Activated naive CD4-positive, alpha-beta T cell treated with anti-CD3 and anti-CD28 coated beads, Interleukin-2, amount 10 ng/mL, durations not matched to agents 7 days and 5 days (primary cell): ENCODE measurements around the gene MS4A10.

ENCODE experiments used
- CTCF ChIA-PET: fragments of 350-600 bp; sonication (Branson Sonifier 250); formaldehyde crosslinking; loops from one replicate; lab custom pipeline; 2021; ENCODE audit warnings: antibody characterized with exemption; lab: Charles Lee
- DNase-seq: peaks from one replicate; pipeline ENCODE4 v3.0.0-alpha.2; 2020
- H3K27ac Mint-ChIP-seq: one replicate; pipeline ENCODE4 v1.8.0; 2021; ENCODE audit warnings: mild to moderate bottlenecking, moderate library complexity, mixed read lengths
- H3K27me3 Mint-ChIP-seq: one replicate; pipeline ENCODE4 v1.8.0; 2021; ENCODE audit warnings: mild to moderate bottlenecking, mixed read lengths
- H3K36me3 Mint-ChIP-seq: one replicate; pipeline ENCODE4 v1.8.0; 2021; ENCODE audit warnings: mixed read lengths
- H3K4me1 Mint-ChIP-seq: one replicate; pipeline ENCODE4 v1.8.0; 2021; ENCODE audit warnings: mixed read lengths
- H3K4me3 Mint-ChIP-seq: one replicate; pipeline ENCODE4 v1.8.0; 2021; ENCODE audit warnings: mild to moderate bottlenecking, moderate library complexity, mixed read lengths
- H3K9me3 Mint-ChIP-seq: one replicate; pipeline ENCODE4 v1.8.0; 2021; ENCODE audit warnings: mixed read lengths

MS4A10 gene

DNA sequence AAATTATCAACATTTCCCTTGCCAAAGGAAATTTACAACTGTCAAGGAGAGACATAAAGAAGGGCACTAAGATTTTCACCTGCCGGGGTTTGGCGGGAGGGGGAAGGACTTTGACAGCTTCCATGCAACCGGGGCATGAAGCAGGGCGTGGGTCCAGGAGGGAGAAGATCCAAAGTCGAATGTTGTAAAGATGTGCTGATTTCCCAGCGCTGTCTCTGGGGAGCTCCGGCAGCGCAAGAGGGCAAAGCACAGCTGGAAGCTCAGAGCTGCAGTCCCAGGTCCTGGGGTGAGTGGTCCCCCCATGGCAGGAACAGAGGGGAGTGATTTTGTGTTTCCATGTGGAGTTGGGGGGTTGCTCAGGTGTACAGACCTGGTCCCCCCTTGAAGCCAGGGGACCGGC, at the start of gene MS4A10:
Gene MS4A10 (plus strand): TSS at position 198 of the 400 bp plus-strand sequence. CDS start 5,003 bp downstream, outside the sequence.
- Mint-ChIP-seq H3K4me1 (no peaks in the 10 kb centered on the region), H3K9me3 (no peaks in the 10 kb centered on the region), H3K36me3 (no peaks in the 10 kb centered on the region), H3K4me3 (no peak within 1 kb of the TSS), H3K27ac (peak within 1 kb of the TSS; percentile 22), H3K27me3 (peaks cover 7% of the 10 kb centered on the region)
- DNase-seq, result no peak
- CTCF ChIA-PET, result interaction anchor here (1.5 kb wide), 1 partner anchor 10 kb away, joined by 4 read pairs; no protein-coding TSS in a partner anchor

DNA sequence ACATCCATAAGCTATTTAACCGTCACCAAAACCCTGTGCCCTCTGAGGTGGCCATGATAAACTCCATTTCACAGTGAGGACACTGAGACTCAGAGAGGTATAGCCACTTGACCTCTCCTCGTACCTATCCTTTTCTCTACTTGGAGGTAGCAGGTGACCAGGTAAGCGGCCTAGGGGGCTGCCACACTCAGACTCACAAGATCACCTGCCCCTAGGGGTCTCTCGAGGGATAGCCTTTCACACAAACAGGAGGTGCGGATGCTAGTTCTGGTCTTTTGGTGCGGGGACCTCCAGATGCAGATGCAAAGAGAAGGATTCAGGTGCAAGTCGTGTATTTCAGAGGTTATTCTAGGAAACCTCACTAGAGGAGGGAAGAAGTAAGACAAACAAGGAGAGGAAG, 46.0 kb upstream of the MS4A10 start:
- Mint-ChIP-seq H3K4me1 (no peaks in the 10 kb centered on the region), H3K36me3 (no peaks in the 10 kb centered on the region), H3K27me3 (peaks cover 4% of the 10 kb centered on the region), H3K9me3 (no peaks in the 10 kb centered on the region), H3K27ac (no peak overlapping the region), H3K4me3 (no peak overlapping the region)
- CTCF ChIA-PET, result no interaction called here
- DNase-seq, result no peak

DNA sequence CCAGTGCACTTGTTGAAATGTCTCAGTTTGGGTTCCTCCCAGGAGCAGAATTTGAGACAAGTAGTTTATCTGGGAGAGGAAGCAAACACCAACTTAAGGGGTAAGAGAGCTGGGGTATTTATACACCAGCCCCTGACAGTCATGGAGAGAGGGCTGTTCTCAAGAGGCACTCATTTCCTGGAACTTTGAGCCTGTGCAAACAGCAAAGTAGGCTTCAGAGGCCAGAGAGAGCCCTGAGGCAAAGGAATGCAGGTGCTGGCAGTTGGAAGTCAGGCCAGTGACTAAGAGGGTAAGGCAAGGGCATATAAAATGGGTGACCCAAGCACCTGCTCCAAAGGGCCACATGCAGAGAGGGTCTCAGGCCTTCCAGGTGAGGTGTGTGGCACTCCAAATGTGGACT, 44.6 kb upstream of the MS4A10 start:
- Mint-ChIP-seq H3K27me3 (peaks cover 4% of the 10 kb centered on the region), H3K27ac (no peak overlapping the region), H3K9me3 (no peaks in the 10 kb centered on the region), H3K36me3 (no peaks in the 10 kb centered on the region), H3K4me3 (no peak overlapping the region), H3K4me1 (no peaks in the 10 kb centered on the region)
- CTCF ChIA-PET, result no interaction called here
- DNase-seq, result no peak

DNA sequence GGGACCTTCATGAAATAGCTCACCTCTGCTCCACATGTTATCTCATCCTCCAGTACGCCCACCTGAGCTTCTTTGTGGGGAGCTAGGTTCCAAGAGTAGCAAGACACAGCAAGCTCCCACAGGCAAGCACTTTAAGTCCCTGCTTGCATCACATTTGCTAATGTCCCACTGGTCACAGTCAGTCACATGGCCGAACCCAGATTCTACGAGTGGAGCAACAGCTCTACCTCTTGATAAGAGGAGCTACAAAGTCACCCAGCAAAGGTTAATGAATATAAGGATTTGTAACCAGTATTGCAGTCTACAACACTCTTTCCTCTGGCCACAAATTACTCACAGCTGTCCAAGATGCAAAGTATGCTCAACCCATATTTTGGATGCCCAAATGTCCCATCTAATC, 43.7 kb upstream of the MS4A10 start:
- Mint-ChIP-seq H3K4me1 (no peaks in the 10 kb centered on the region), H3K27ac (no peak overlapping the region), H3K36me3 (no peaks in the 10 kb centered on the region), H3K4me3 (no peak overlapping the region), H3K9me3 (no peaks in the 10 kb centered on the region), H3K27me3 (peaks cover 4% of the 10 kb centered on the region)
- DNase-seq, result no peak
- CTCF ChIA-PET, result interaction anchor here (1.0 kb wide), 1 partner anchor 22 kb away, joined by 3 read pairs; no protein-coding TSS in a partner anchor

DNA sequence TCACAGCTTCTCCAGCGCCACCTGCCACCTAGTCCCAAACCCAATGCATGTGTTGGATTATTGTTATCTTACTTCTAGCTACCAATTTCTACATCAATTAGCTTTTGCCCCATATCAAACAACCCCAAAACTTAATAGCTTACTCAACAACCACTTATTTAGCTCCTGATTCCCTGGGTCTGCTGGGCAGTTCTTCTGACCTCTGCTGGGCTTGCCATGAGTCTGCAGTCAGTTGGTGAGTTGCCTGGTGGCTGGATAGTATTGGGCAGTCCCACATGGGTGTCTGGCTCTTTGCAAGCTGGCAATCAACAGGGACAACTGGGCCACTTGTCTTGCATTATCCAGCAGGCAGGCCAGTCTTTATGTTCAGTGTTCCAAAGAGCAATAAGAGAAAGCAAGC, 42.1 kb upstream of the MS4A10 start:
- peaks cover 4% of the 10 kb centered on the region for H3K9me3 Mint-ChIP-seq
- H3K4me3 Mint-ChIP-seq, result no peak overlapping the region
- no peak for DNase-seq
- peaks cover 4% of the 10 kb centered on the region for H3K27me3 Mint-ChIP-seq
- CTCF ChIA-PET, result no interaction called here
- no peaks in the 10 kb centered on the region for H3K36me3 Mint-ChIP-seq
- H3K4me1 Mint-ChIP-seq, result no peaks in the 10 kb centered on the region
- no peak overlapping the region for H3K27ac Mint-ChIP-seq

DNA sequence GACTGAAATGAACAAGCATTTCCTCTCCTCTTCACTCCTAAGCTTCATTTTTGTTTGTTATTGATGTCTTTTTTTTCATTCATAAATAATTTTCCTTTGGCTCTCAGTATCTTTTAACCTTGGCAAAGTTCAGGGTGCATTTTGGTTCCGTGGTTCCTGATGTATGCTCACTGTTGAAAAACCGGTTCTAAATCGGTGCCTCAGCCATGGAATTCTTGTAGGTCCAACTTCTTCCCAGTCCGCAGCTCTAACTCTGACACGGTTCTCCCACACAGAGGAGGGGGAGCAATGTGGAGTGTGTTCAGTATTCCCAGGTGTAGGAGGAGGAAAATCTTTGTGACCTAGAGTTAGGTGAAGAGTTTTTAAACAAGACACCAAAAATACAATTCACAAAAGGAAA, 41.0 kb upstream of the MS4A10 start:
- no peaks in the 10 kb centered on the region for H3K27me3 Mint-ChIP-seq
- H3K36me3 Mint-ChIP-seq, result no peaks in the 10 kb centered on the region
- no peak for DNase-seq
- H3K4me1 Mint-ChIP-seq, result no peaks in the 10 kb centered on the region
- peaks cover 4% of the 10 kb centered on the region for H3K9me3 Mint-ChIP-seq
- H3K27ac Mint-ChIP-seq, result no peak overlapping the region
- CTCF ChIA-PET, result no interaction called here
- no peak overlapping the region for H3K4me3 Mint-ChIP-seq

DNA sequence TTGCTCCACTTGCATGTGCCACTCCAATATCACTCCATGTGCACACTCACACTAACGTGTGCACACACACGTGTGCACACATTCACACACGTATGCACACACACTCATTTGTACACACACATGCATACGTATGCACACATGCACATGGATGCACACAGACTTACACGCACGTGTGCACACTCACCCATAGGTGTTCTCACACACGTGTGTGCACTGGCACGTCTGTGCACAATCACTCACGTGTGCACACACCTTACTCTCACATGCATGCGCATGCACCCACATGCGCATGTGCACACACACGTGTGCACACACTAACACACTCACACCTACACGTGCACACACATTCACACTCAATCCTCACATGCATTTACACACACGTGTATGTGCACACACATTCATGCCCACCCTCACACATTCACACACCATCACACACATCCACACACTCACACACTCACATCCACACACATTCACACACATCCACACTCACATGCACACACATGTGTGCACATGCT, 37.7 kb upstream of the MS4A10 start:
- peaks cover 4% of the 10 kb centered on the region for H3K9me3 Mint-ChIP-seq
- no peak overlapping the region for H3K27ac Mint-ChIP-seq
- no peaks in the 10 kb centered on the region for H3K36me3 Mint-ChIP-seq
- DNase-seq, result no peak
- H3K4me1 Mint-ChIP-seq, result no peaks in the 10 kb centered on the region
- peaks cover 5% of the 10 kb centered on the region for H3K27me3 Mint-ChIP-seq
- CTCF ChIA-PET, result interaction anchor here (1.0 kb wide), 1 partner anchor 9 kb away, joined by 4 read pairs; the partner anchor contains the start of gene MS4A15
- no peak overlapping the region for H3K4me3 Mint-ChIP-seq

DNA sequence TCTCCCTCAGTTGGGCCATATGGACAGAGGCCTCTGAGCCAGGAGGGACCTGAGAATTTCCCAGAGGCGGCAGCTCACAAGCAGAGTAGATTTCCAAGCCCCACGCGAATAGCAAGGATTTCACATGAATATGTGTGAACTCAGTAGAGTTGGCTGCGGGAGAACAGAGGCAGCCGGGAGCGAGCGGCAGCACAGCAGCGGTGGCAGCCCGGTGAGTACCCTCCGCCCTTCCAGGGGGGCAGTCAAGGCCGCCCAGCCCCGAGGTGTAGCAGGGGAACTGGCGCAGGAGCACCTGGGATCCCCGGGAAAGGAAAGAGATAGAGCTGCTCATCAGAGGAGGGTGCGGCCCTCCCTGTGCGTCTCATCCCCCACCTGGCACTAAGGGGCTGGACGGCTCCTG, 36.9 kb upstream of the MS4A10 start:
- DNase-seq, result no peak
- Mint-ChIP-seq H3K36me3 (no peaks in the 10 kb centered on the region), H3K27ac (no peak overlapping the region), H3K9me3 (peaks cover 4% of the 10 kb centered on the region), H3K27me3 (peaks cover 12% of the 10 kb centered on the region), H3K4me3 (no peak overlapping the region), H3K4me1 (no peaks in the 10 kb centered on the region)
- CTCF ChIA-PET, result interaction anchor here (1.2 kb wide), 1 partner anchor 385 kb away, joined by 3 read pairs; no protein-coding TSS in a partner anchor

DNA sequence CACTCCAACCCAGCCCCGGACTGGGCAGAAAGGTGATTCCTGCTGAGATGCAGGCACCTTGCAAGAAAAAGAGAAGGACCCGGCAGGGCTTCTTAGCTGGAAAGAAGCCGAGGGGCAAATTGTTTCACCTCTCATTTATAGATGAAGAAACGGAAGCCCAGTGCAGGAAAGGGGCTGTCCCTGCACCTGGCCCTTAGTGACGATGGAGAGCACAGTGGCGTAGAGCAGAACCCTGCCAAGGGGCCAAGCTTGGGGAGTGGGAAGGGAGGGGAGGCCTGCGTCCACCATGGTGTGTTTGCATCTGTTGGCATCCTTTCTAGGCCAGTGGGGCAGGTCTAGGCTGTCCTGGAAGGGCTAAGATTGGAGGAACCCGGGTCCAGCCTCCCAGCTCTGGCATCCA, 36.3 kb upstream of the MS4A10 start:
- CTCF ChIA-PET, result interaction anchor here (1.1 to 1.2 kb wide), 2 partner anchors 16 to 386 kb away, joined by 3 read pairs; no protein-coding TSS in a partner anchor
- peaks cover 15% of the 10 kb centered on the region for H3K27me3 Mint-ChIP-seq
- H3K27ac Mint-ChIP-seq, result no peak overlapping the region
- no peaks in the 10 kb centered on the region for H3K36me3 Mint-ChIP-seq
- no peaks in the 10 kb centered on the region for H3K4me1 Mint-ChIP-seq
- H3K9me3 Mint-ChIP-seq, result peaks cover 4% of the 10 kb centered on the region
- H3K4me3 Mint-ChIP-seq, result no peak overlapping the region
- no peak for DNase-seq

DNA sequence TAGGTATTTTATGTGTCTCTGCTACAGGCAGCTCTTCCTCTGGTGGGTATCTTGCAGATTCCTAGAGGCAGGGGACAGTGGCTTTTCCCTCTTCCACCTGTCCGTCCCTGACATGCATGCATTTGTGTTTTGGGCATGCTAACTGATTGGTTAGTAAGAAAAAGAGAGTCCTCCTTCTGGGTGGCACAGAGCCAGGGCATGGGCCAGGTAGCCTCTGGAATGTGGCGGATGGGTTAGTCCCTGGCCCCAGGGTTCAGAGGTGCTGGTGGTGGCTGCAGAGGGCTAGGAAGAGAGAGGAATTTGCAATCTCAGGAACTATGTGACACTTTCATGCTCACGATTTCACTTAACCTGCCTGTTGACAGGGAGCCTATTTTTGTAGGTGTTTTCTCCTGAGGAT, 34.2 kb upstream of the MS4A10 start:
- Mint-ChIP-seq H3K4me3 (no peak overlapping the region), H3K4me1 (no peaks in the 10 kb centered on the region), H3K27me3 (peaks cover 15% of the 10 kb centered on the region), H3K36me3 (no peaks in the 10 kb centered on the region), H3K27ac (no peak overlapping the region), H3K9me3 (peaks cover 4% of the 10 kb centered on the region)
- DNase-seq, result no peak
- CTCF ChIA-PET, result interaction anchor here (0.6 kb wide), 1 partner anchor 13 kb away, joined by 3 read pairs; no protein-coding TSS in a partner anchor

DNA sequence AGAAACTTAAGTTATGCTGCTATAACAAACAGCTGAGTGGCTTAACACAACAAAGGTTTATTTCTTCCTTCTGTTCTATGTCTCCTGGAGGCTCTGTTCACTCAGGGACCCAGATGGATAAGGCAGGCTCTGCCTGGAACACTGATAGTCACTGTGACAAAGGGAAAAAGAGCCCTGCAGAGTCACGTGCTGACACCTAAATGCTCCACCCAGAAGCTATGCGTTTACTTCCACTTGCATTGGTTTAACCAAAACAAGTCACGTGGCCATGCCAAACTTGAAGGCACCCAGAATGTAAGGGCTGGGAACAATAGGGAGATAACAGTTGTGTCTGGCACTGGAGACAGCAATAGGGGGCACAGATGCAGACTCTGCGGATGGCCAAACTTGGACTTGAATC, 31.8 kb upstream of the MS4A10 start:
- no peak for DNase-seq
- Mint-ChIP-seq H3K27ac (no peak overlapping the region), H3K4me1 (no peaks in the 10 kb centered on the region), H3K4me3 (no peak overlapping the region), H3K36me3 (no peaks in the 10 kb centered on the region), H3K9me3 (no peaks in the 10 kb centered on the region), H3K27me3 (peaks cover 26% of the 10 kb centered on the region)
- CTCF ChIA-PET, result interaction anchor here (1.7 kb wide), 1 partner anchor 10 kb away, joined by 7 read pairs; no protein-coding TSS in a partner anchor

DNA sequence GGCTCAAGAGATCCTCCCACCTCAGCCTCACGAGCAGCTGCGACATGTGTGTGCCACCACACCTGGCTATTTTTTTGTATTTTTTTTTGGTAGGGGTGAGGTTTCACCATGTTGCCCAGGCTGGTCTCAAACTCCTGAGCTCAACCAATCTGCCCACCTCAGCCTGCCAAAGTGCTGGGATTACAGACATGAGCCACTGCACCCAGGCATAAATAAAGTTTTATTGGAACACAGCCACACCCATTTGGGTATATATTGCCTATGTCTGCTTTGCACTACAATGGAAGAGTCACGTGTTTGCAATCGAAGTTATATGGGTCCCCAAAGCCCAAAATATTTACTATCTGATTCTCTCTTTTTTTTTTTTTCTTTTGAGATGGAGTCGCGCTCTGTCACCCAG, 30.2 kb upstream of the MS4A10 start:
- H3K9me3 Mint-ChIP-seq, result no peaks in the 10 kb centered on the region
- no peak for DNase-seq
- CTCF ChIA-PET, result no interaction called here
- no peaks in the 10 kb centered on the region for H3K36me3 Mint-ChIP-seq
- no peaks in the 10 kb centered on the region for H3K4me1 Mint-ChIP-seq
- H3K27me3 Mint-ChIP-seq, result peaks cover 37% of the 10 kb centered on the region
- no peak overlapping the region for H3K27ac Mint-ChIP-seq
- no peak overlapping the region for H3K4me3 Mint-ChIP-seq

DNA sequence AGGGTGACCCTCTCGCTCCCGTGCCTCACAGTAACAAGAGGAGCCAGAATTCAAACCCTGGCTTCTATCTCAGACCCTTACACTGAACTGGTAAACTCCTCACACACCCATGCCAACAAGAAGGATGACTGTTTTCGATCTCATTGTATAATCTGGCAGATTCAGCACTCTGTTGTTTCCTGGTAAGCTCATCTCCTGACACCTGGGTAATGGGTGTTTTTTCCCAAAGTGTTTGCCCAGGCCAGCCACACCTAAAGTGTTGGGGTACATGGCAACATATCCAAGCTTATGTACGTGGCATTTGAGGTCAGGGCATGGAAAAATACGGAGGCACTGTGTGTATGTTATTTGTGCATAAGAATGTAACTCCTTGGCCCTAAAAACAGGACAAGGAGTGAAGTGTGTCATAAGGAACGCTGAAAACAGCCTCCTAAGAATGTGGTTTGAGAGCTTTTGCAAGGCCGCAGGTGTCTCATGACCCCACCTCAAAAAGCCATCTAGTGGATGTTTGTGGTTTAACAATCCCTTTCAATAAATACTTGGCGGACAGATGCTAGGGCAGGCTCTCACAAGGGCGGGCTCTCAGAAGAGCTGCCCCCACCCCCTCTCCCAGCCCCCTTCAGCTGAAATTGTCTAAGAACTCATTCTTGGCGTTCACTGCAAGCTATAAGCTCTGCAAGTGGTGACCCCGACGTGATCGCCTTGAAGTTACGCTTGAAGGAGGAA, 28.7 kb upstream of the MS4A10 start, which contains the start of gene MS4A15:
Gene MS4A15 (plus strand): TSS at position 561 of the 726 bp plus-strand sequence. CDS start 6,867 bp downstream, outside the sequence.
- peak; percentile 26 for DNase-seq
- no peaks in the 10 kb centered on the region for H3K36me3 Mint-ChIP-seq
- H3K9me3 Mint-ChIP-seq, result no peaks in the 10 kb centered on the region
- H3K27me3 Mint-ChIP-seq, result peaks cover 37% of the 10 kb centered on the region
- H3K4me1 Mint-ChIP-seq, result no peaks in the 10 kb centered on the region
- H3K27ac Mint-ChIP-seq, result no peak within 1 kb of the TSS
- no peak within 1 kb of the TSS for H3K4me3 Mint-ChIP-seq
- CTCF ChIA-PET, result interaction anchor here (1.0 to 1.2 kb wide), 3 partner anchors 10 to 48 kb away, joined by 3 to 4 read pairs (median 4); no protein-coding TSS in a partner anchor

DNA sequence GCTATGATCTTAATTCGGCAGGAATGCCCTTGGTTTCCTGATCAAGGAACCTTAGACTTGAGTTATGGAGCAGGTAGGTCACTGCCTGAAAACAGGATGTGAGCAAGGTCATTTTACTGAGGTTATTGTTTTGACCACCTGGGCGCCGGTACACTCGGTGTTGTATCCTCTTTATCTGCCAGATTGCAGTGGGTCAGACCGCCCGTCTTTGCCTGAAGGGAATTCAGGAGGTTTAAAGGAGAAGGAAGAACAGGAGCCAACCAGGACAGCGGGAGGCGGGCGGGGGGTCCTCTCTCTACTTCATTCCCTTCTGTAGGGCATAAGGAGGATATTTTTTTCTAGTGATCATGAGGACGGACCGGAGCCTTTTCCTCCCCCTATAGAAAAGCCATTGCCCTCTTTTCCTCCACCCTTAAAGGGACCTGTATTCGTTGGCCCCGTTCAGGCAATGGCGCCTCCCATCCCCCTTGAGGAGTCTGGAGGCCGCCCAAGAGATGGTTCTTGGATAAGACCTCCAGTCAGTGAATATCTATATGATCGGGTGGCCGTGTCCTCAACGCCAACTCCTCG, 27.8 kb upstream of the MS4A10 start:
- Mint-ChIP-seq H3K4me1 (no peaks in the 10 kb centered on the region), H3K27ac (no peak overlapping the region), H3K9me3 (no peaks in the 10 kb centered on the region), H3K27me3 (peaks cover 37% of the 10 kb centered on the region), H3K36me3 (no peaks in the 10 kb centered on the region), H3K4me3 (no peak overlapping the region)
- CTCF ChIA-PET, result interaction anchor here (1.2 kb wide), 1 partner anchor 21 kb away, joined by 4 read pairs; no protein-coding TSS in a partner anchor
- no peak for DNase-seq
